Measurements from ENCODE around the gene CHRM4.

CHRM4 gene

GRCh38 chr11:46418751-46419150, 27.2 kb upstream of the CHRM4 start:
- TF ChIP-seq CTCF (IDR thresholded peaks at IDR 0.05; ENCODE audit: insufficient read depth, low read depth, low read length, missing control alignments): no peak
- DNase-seq (ENCODE audit: low read depth): no peak
- no peak overlapping the region for H3K4me3 ChIP-seq (ENCODE audit: low read depth, low read length)

GRCh38 chr11:46417711-46418110, 26.1 kb upstream of the CHRM4 start:
- no peak for DNase-seq (ENCODE audit: low read depth)
- H3K4me3 ChIP-seq (ENCODE audit: low read depth, low read length): no peak overlapping the region
- no peak for TF ChIP-seq CTCF (IDR thresholded peaks at IDR 0.05; ENCODE audit: insufficient read depth, low read depth, low read length, missing control alignments)

- no peak for DNase-seq (ENCODE audit: low read depth)
- H3K4me3 ChIP-seq (ENCODE audit: low read depth, low read length): no peak overlapping the region
- TF ChIP-seq CTCF (IDR thresholded peaks at IDR 0.05; ENCODE audit: insufficient read depth, low read depth, low read length, missing control alignments): no peak
Measured at GRCh38 chr11:46414879-46415278, 23.3 kb upstream of the CHRM4 start.

GRCh38 chr11:46414466-46414796, 22.9 kb upstream of the CHRM4 start:
- no peak overlapping the region for H3K4me3 ChIP-seq (ENCODE audit: low read depth, low read length)
- no peak for TF ChIP-seq CTCF (IDR thresholded peaks at IDR 0.05; ENCODE audit: insufficient read depth, low read depth, low read length, missing control alignments)
- DNase-seq (ENCODE audit: low read depth): no peak

GRCh38 chr11:46413760-46414465, 22.3 kb upstream of the CHRM4 start:
- no peak overlapping the region for H3K4me3 ChIP-seq (ENCODE audit: low read depth, low read length)
- DNase-seq (ENCODE audit: low read depth): no peak
- no peak for TF ChIP-seq CTCF (IDR thresholded peaks at IDR 0.05; ENCODE audit: insufficient read depth, low read depth, low read length, missing control alignments)

GRCh38 chr11:46410021-46410420, 18.4 kb upstream of the CHRM4 start:
- no peak for TF ChIP-seq CTCF (IDR thresholded peaks at IDR 0.05; ENCODE audit: insufficient read depth, low read depth, low read length, missing control alignments)
- H3K4me3 ChIP-seq (ENCODE audit: low read depth, low read length): no peak overlapping the region
- no peak for DNase-seq (ENCODE audit: low read depth)

- no peak overlapping the region for H3K4me3 ChIP-seq (ENCODE audit: low read depth, low read length)
- DNase-seq (ENCODE audit: low read depth): no peak
- TF ChIP-seq CTCF (IDR thresholded peaks at IDR 0.05; ENCODE audit: insufficient read depth, low read depth, low read length, missing control alignments): no peak
Measured at GRCh38 chr11:46408407-46408986, 16.9 kb upstream of the CHRM4 start.
